ENCODE results near the gene TAF8.

TAF8 gene

DNA sequence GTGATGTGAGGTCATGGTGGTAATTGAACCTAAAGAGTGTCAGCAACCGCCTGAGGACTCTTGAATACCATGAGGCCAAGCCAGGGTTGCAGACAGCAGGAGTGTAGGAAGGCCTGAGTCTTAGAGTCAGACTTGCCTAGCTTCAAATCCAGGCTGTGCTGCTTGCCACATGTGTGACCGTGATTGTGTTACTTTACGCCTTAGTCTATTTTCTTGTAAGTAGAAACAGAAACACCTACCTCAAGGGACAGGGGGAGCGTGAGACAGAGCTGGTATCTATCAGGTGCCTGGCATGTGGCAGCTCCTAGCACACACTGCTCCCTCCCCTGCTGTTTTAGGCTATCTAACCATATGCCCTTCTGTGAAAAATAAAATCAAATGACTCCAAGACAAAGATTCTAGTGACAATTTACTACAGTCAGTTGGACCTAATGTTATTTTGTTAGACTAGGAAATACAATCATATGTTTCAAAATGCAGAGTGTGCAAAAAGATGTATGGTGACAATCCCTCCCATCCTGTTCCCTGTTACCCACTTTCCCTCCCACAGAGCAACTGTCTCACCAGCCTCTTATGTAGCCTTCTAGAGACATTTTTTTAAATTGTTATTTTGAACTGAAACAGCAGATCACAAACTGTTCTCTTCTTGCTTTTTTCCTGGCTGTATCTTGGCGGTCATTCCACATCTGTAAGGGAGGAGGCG lies 21.7 kb downstream of the TAF8 start:
- peaks cover 76% of the 10 kb centered on the region for H3K36me3 ChIP-seq (ENCODE audit: insufficient read depth, low read depth, low read length)
- H3K9ac ChIP-seq (ENCODE audit: low read depth, low read length) = no peak overlapping the region
- H3K27ac ChIP-seq (ENCODE audit: low read length) = no peak overlapping the region
- no peak overlapping the region for H3K4me3 ChIP-seq (ENCODE audit: low read length)
- no peaks in the 10 kb centered on the region for H3K27me3 ChIP-seq (ENCODE audit: insufficient read depth, low read length)
- H3K4me1 ChIP-seq (ENCODE audit: insufficient read depth, low read length) = no peaks in the 10 kb centered on the region
- no peaks in the 10 kb centered on the region for H3K9me3 ChIP-seq (ENCODE audit: insufficient read depth, low read depth, low read length)

DNA sequence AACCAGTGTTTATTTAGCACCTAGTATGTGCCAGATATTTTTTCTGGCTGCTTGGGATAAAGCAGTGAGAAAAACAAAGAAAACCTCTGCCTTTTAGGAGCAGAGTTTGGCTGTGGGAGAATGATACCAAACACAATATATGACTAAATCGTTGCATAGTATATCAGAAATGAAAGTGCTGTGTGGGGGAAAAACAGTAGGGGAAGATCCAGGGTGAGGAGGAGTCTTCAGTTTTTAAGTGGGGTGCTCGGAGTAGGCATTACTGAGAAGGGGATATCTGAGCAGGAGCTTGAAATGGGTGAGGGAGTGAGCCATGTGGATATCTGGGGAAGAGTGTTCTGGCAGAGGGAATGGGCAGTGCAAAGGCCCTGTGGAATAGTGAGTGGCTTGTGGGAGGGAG lies 23.0 kb downstream of the TAF8 start:
- Histone ChIP-seq H3K9ac (ENCODE audit: low read depth, low read length) (no peak overlapping the region), H3K9me3 (ENCODE audit: insufficient read depth, low read depth, low read length) (no peaks in the 10 kb centered on the region), H3K27me3 (ENCODE audit: insufficient read depth, low read length) (no peaks in the 10 kb centered on the region), H3K4me3 (ENCODE audit: low read length) (no peak overlapping the region), H3K36me3 (ENCODE audit: insufficient read depth, low read depth, low read length) (peaks cover 76% of the 10 kb centered on the region), H3K4me1 (ENCODE audit: insufficient read depth, low read length) (no peaks in the 10 kb centered on the region), H3K27ac (ENCODE audit: low read length) (no peak overlapping the region)

GRCh38 chr6:42075159-42075838 lies 25.0 kb downstream of the TAF8 start:
- Histone ChIP-seq H3K36me3 (ENCODE audit: insufficient read depth, low read depth, low read length) (peaks cover 68% of the 10 kb centered on the region), H3K4me1 (ENCODE audit: insufficient read depth, low read length) (no peaks in the 10 kb centered on the region), H3K9ac (ENCODE audit: low read depth, low read length) (no peak overlapping the region), H3K27ac (ENCODE audit: low read length) (no peak overlapping the region), H3K27me3 (ENCODE audit: insufficient read depth, low read length) (no peaks in the 10 kb centered on the region), H3K9me3 (ENCODE audit: insufficient read depth, low read depth, low read length) (no peaks in the 10 kb centered on the region), H3K4me3 (ENCODE audit: low read length) (no peak overlapping the region)

GRCh38 chr6:42078386-42078785 lies 28.1 kb downstream of the TAF8 start:
- H3K4me1 ChIP-seq (ENCODE audit: insufficient read depth, low read length) = no peaks in the 10 kb centered on the region
- no peaks in the 10 kb centered on the region for H3K27me3 ChIP-seq (ENCODE audit: insufficient read depth, low read length)
- H3K9ac ChIP-seq (ENCODE audit: low read depth, low read length) = no peak overlapping the region
- no peak overlapping the region for H3K4me3 ChIP-seq (ENCODE audit: low read length)
- no peak overlapping the region for H3K27ac ChIP-seq (ENCODE audit: low read length)
- H3K36me3 ChIP-seq (ENCODE audit: insufficient read depth, low read depth, low read length) = peaks cover 43% of the 10 kb centered on the region
- no peaks in the 10 kb centered on the region for H3K9me3 ChIP-seq (ENCODE audit: insufficient read depth, low read depth, low read length)

DNA sequence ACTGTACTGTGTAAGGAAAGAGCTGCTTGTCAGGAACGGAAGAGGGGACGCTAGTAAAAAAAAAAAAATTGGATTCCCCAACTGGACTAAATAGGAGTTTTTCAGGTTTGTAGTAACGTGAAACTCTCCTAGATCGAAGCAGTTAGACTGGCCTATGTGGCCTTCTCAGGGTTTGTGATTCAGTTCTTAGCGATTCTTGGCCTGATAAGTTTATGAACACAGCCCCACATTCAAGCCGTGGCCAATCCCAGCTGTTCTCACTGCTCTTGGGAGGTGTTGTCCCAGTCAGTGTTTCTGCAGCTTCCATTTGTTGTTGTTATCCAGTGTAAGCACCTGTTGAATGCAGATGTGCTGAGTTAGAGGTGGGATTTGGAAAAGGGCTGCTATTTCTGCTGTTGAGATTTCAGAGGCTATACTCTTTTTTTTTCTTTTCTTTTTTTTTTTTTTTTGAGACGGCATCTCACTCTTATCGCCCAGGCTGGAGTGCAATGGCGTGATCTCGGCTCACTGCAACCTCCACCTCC lies 29.7 kb downstream of the TAF8 start:
- H3K27me3 ChIP-seq (ENCODE audit: insufficient read depth, low read length) = no peaks in the 10 kb centered on the region
- H3K4me3 ChIP-seq (ENCODE audit: low read length) = no peak overlapping the region
- H3K27ac ChIP-seq (ENCODE audit: low read length) = no peak overlapping the region
- H3K9me3 ChIP-seq (ENCODE audit: insufficient read depth, low read depth, low read length) = no peaks in the 10 kb centered on the region
- H3K36me3 ChIP-seq (ENCODE audit: insufficient read depth, low read depth, low read length) = peaks cover 34% of the 10 kb centered on the region
- H3K9ac ChIP-seq (ENCODE audit: low read depth, low read length) = no peak overlapping the region
- H3K4me1 ChIP-seq (ENCODE audit: insufficient read depth, low read length) = no peaks in the 10 kb centered on the region

DNA sequence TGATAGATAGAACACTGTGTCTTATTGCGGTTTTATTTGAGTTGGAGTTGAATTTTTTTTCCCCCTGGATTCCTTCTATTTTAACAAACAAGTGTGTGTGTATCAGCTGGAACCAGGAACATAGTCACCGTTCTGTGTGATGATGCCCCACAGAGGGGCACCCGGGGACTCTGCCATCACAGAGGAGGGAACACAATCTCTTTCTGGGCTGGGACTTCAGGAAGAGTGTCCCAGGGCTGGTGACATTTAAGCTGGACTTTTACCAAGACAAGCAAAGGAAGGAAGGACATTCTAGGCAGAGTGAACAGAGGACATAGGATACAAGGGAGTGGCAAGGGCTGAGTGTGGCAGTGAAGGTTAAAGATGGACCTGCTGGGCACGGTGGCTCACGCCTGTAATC lies 33.2 kb downstream of the TAF8 start:
- peaks cover 11% of the 10 kb centered on the region; the same call in 1 of the 2 replicates for H3K4me1 ChIP-seq (ENCODE audit: insufficient read depth, low read length)
- no peak overlapping the region for H3K27ac ChIP-seq (ENCODE audit: low read length)
- peaks cover 9% of the 10 kb centered on the region for H3K36me3 ChIP-seq (ENCODE audit: insufficient read depth, low read depth, low read length)
- no peak overlapping the region for H3K9ac ChIP-seq (ENCODE audit: low read depth, low read length)
- 0 out of 2 replicates have a peak, but pooled peaks cover 4% of the 10 kb centered on the region for H3K27me3 ChIP-seq (ENCODE audit: insufficient read depth, low read length)
- no peak overlapping the region for H3K4me3 ChIP-seq (ENCODE audit: low read length)
- H3K9me3 ChIP-seq (ENCODE audit: insufficient read depth, low read depth, low read length) = no peaks in the 10 kb centered on the region

DNA sequence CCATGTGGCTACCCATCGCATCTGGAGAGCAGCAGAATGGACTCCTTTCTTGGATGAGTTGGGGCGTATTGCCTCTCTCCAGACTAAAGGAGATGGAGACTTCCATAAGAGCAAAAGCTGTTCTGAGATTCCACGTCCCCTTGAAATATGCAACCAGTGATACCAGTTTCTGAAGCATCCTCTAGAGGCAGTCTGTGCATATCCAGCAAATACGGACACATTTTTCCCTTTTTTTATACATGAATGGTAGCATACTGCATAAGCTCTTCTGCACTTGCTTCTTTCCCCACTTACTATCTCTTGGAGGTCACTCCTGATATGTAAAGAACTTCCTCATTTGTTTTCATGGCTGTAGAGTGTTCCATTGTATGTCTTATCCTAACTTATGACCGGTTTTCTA lies 34.6 kb downstream of the TAF8 start:
- Histone ChIP-seq H3K36me3 (ENCODE audit: insufficient read depth, low read depth, low read length) (no peaks in the 10 kb centered on the region), H3K4me3 (ENCODE audit: low read length) (no peak overlapping the region), H3K27me3 (ENCODE audit: insufficient read depth, low read length) (0 out of 2 replicates have a peak, but pooled peaks cover 4% of the 10 kb centered on the region), H3K9me3 (ENCODE audit: insufficient read depth, low read depth, low read length) (no peaks in the 10 kb centered on the region), H3K4me1 (ENCODE audit: insufficient read depth, low read length) (peaks cover 11% of the 10 kb centered on the region; the same call in 1 of the 2 replicates), H3K9ac (ENCODE audit: low read depth, low read length) (no peak overlapping the region), H3K27ac (ENCODE audit: low read length) (no peak overlapping the region)

- H3K9ac ChIP-seq (ENCODE audit: low read depth, low read length) = no peak overlapping the region
- H3K27ac ChIP-seq (ENCODE audit: low read length) = no peak overlapping the region
- peaks cover 11% of the 10 kb centered on the region; the same call in 1 of the 2 replicates for H3K4me1 ChIP-seq (ENCODE audit: insufficient read depth, low read length)
- no peaks in the 10 kb centered on the region for H3K36me3 ChIP-seq (ENCODE audit: insufficient read depth, low read depth, low read length)
- H3K9me3 ChIP-seq (ENCODE audit: insufficient read depth, low read depth, low read length) = no peaks in the 10 kb centered on the region
- H3K4me3 ChIP-seq (ENCODE audit: low read length) = no peak overlapping the region
- peaks cover 12% of the 10 kb centered on the region for H3K27me3 ChIP-seq (ENCODE audit: insufficient read depth, low read length)
Measured at GRCh38 chr6:42086046-42087035, 36.0 kb downstream of the TAF8 start.

DNA sequence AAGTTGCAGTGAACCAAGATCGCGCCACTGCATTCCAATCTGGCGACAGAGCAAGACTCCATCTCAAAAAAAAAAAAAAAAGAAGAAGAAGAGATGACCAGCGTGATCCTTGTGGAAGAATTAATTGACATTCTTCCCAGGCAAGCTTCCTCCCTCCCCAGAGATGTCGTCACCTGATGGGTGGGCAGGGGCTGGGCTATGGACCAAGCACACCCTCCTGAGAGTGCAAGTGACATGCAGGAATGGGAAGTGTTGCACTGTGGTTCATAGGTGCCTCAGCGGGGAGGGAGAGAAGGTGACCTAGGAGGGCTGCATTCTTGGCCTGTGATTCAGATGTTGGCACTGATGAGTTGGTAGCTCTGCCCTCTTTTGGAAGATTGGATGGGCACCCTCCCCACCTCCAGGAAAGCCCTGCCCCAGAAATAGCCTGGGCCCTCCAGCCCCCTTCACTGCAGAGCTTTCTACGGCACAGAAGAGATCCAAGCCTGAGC lies 37.8 kb downstream of the TAF8 start:
- H3K36me3 ChIP-seq (ENCODE audit: insufficient read depth, low read depth, low read length) = no peaks in the 10 kb centered on the region
- H3K9me3 ChIP-seq (ENCODE audit: insufficient read depth, low read depth, low read length) = no peaks in the 10 kb centered on the region
- no peak overlapping the region for H3K9ac ChIP-seq (ENCODE audit: low read depth, low read length)
- H3K27ac ChIP-seq (ENCODE audit: low read length) = no peak overlapping the region
- peaks cover 26% of the 10 kb centered on the region for H3K27me3 ChIP-seq (ENCODE audit: insufficient read depth, low read length)
- peaks cover 11% of the 10 kb centered on the region; the same call in 1 of the 2 replicates for H3K4me1 ChIP-seq (ENCODE audit: insufficient read depth, low read length)
- H3K4me3 ChIP-seq (ENCODE audit: low read length) = no peak overlapping the region

DNA sequence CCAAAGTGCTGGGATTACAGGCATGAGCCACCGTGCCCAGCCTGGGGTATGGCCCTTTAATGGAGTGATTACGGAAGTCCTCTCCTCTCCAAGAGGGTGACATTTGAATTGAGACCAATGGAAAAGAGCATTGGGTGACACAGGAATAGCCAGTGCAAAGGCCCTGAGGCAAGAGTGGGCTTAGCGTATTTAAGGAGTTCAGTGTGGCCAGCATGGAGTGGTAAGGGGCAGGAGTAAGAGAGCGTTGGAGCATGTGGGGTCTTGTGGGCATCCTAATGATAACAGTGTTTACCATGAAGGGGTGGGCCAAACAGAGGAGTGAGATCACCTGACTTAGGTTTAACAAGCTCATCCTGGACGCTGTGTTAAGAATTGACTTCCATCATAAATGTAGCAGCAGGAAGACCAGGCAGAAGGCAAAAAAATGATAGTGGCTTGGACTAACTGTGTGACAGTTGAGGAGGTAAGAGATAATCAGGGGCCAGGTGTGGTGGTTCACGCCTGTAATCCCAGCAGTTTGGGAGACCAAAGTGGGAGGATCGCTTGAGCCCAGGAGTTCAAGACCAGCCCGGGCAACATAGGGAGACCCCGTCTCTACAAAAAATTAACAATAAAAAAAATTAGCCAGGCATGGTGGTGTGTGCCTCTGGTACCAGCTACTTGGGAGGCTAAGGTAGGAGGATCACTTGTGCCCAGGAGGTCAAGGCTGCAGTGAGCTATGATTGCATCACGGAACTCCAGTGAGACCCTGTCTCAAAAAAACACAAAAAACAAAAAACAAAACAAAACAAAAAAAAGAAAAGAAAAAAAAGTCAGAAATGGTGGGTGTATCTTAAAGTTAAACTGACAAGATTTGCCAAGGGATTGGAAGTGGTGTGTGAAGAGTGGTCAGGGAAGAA lies 40.7 kb downstream of the TAF8 start:
- H3K4me1 ChIP-seq (ENCODE audit: insufficient read depth, low read length) = peaks cover 11% of the 10 kb centered on the region; the same call in 1 of the 2 replicates
- H3K4me3 ChIP-seq (ENCODE audit: low read length) = no peak overlapping the region
- H3K27ac ChIP-seq (ENCODE audit: low read length) = no peak overlapping the region
- peaks cover 45% of the 10 kb centered on the region for H3K27me3 ChIP-seq (ENCODE audit: insufficient read depth, low read length)
- H3K36me3 ChIP-seq (ENCODE audit: insufficient read depth, low read depth, low read length) = no peaks in the 10 kb centered on the region
- no peaks in the 10 kb centered on the region for H3K9me3 ChIP-seq (ENCODE audit: insufficient read depth, low read depth, low read length)
- no peak overlapping the region for H3K9ac ChIP-seq (ENCODE audit: low read depth, low read length)

Measured in iPS-20b (cell line).